IPS-11a (cell line): ENCODE measurements around the gene IRF7.
A peak's percentile ranks its signal among the peaks of the same experiment; 100 is the strongest.

Source experiments
- H3K4me3 ChIP-seq: one replicate; pipeline ENCODE4 v1.5.1; 2013; ENCODE audit warnings: low read depth, low read length, control low read depth

IRF7 gene

GRCh38 chr11:641806-642370 is 26.1 kb upstream of the IRF7 start:
- H3K4me3 ChIP-seq, result no peak overlapping the region

- H3K4me3 ChIP-seq, result peak overlapping the region; percentile 4
Measured at GRCh38 chr11:640021-640706, 24.4 kb upstream of the IRF7 start.

- peak overlapping the region; percentile 27 for H3K4me3 ChIP-seq
Measured at GRCh38 chr11:639332-639955, 23.7 kb upstream of the IRF7 start.

GRCh38 chr11:638631-639331 is 23.0 kb upstream of the IRF7 start:
- H3K4me3 ChIP-seq, result peak overlapping the region; percentile 13

- H3K4me3 ChIP-seq, result peak overlapping the region; percentile 63
Measured at GRCh38 chr11:637593-638521, 22.1 kb upstream of the IRF7 start.

- H3K4me3 ChIP-seq, result peak overlapping the region; percentile 63
Measured at GRCh38 chr11:637333-637592, 21.5 kb upstream of the IRF7 start.

- peak within 1 kb of the TSS; percentile 63 for H3K4me3 ChIP-seq
Measured at GRCh38 chr11:636511-637332, 21.0 kb upstream of the IRF7 start, which contains the start of gene DRD4. TSS of gene DRD4 (plus strand) at chr11:637269. CDS start at chr11:637305, 36 bp downstream.

GRCh38 chr11:635945-636510 is 20.3 kb upstream of the IRF7 start:
- H3K4me3 ChIP-seq, result no peak overlapping the region

- H3K4me3 ChIP-seq, result no peak overlapping the region
Measured at GRCh38 chr11:630871-631270, 15.1 kb upstream of the IRF7 start.

GRCh38 chr11:629237-629583 is 13.5 kb upstream of the IRF7 start:
- H3K4me3 ChIP-seq, result no peak overlapping the region

GRCh38 chr11:628056-628455 is 12.3 kb upstream of the IRF7 start:
- no peak overlapping the region for H3K4me3 ChIP-seq

GRCh38 chr11:627308-627576 is 11.5 kb upstream of the IRF7 start:
- H3K4me3 ChIP-seq, result no peak overlapping the region

- peak within 1 kb of the TSS; percentile 8 for H3K4me3 ChIP-seq
Measured at GRCh38 chr11:626475-627307, 10.9 kb upstream of the IRF7 start, which contains the start of gene SCT. TSS of gene SCT (minus strand) at chr11:627181. CDS start at chr11:627143, 38 bp downstream.

GRCh38 chr11:625636-626268 is 10.0 kb upstream of the IRF7 start:
- H3K4me3 ChIP-seq, result no peak overlapping the region

- H3K4me3 ChIP-seq, result no peak within 1 kb of the TSS
Measured at GRCh38 chr11:624705-625635, 9.2 kb upstream of the IRF7 start, which contains the start of gene CDHR5. TSS of gene CDHR5 (minus strand) at chr11:624955. CDS start at chr11:624902, 53 bp downstream.

GRCh38 chr11:623999-624704 is 8.4 kb upstream of the IRF7 start:
- no peak overlapping the region for H3K4me3 ChIP-seq

GRCh38 chr11:623349-623869 is 7.7 kb upstream of the IRF7 start:
- H3K4me3 ChIP-seq, result no peak overlapping the region
